Measurements from ENCODE around the gene VPREB3.

The VPREB3 gene

GRCh38 chr22:23782703-23783102 lies 28.5 kb upstream of the VPREB3 start:
- ATAC-seq (no peak), DNase-seq (no peak)

GRCh38 chr22:23782252-23782651 lies 28.0 kb upstream of the VPREB3 start:
- DNase-seq (no peak), ATAC-seq (no peak)

GRCh38 chr22:23781511-23782183 lies 27.4 kb upstream of the VPREB3 start:
- ATAC-seq (no peak), DNase-seq (no peak)

- ATAC-seq, result no peak
Measured at GRCh38 chr22:23781065-23781464, 26.8 kb upstream of the VPREB3 start.

GRCh38 chr22:23780146-23780748 lies 26.0 kb upstream of the VPREB3 start:
- ATAC-seq, result no peak
- DNase-seq, result no peak

More at GRCh38 chr22:23781065-23781464, 26.8 kb upstream of the VPREB3 start:
- DNase-seq, result no peak

- DNase-seq (no peak), ATAC-seq (no peak)
Measured at GRCh38 chr22:23779731-23780130, 25.5 kb upstream of the VPREB3 start.

GRCh38 chr22:23779083-23779482 lies 24.9 kb upstream of the VPREB3 start:
- DNase-seq (no peak), ATAC-seq (no peak)

GRCh38 chr22:23778577-23778900 lies 24.3 kb upstream of the VPREB3 start:
- no peak for DNase-seq

GRCh38 chr22:23777776-23778576 lies 23.8 kb upstream of the VPREB3 start:
- ATAC-seq (no peak), DNase-seq (no peak)

More at GRCh38 chr22:23778577-23778900, 24.3 kb upstream of the VPREB3 start:
- ATAC-seq, result no peak

- ATAC-seq (no peak), DNase-seq (no peak)
Measured at GRCh38 chr22:23775779-23776375, 21.7 kb upstream of the VPREB3 start.

GRCh38 chr22:23774922-23775436 lies 20.8 kb upstream of the VPREB3 start:
- DNase-seq (no peak), ATAC-seq (no peak)

- no peak for DNase-seq
Measured at GRCh38 chr22:23774114-23774921, 20.1 kb upstream of the VPREB3 start.

GRCh38 chr22:23773483-23774113 lies 19.4 kb upstream of the VPREB3 start:
- no peak for ATAC-seq
- DNase-seq, result no peak

More at GRCh38 chr22:23774114-23774921, 20.1 kb upstream of the VPREB3 start:
- no peak for ATAC-seq

- peak; percentile 70 for DNase-seq
Measured at GRCh38 chr22:23772649-23773473, 18.6 kb upstream of the VPREB3 start, which contains the start of gene MMP11. Gene MMP11 (plus strand): TSS chr22:23772849. CDS start chr22:23772871, 22 bp downstream.

GRCh38 chr22:23772315-23772648 lies 18.1 kb upstream of the VPREB3 start:
- no peak for ATAC-seq
- no peak for DNase-seq

More at GRCh38 chr22:23772649-23773473, 18.6 kb upstream of the VPREB3 start, which contains the start of gene MMP11:
- peak; percentile 43 for ATAC-seq

- no peak for ATAC-seq
Measured at GRCh38 chr22:23769321-23769965, 15.2 kb upstream of the VPREB3 start.

GRCh38 chr22:23767673-23768548 lies 13.7 kb upstream of the VPREB3 start, which contains the start of gene CHCHD10:
Gene CHCHD10 (minus strand): TSS chr22:23767972. CDS start chr22:23767874, 98 bp downstream.
- ATAC-seq (peak; percentile 65), DNase-seq (peak; percentile 87)

More at GRCh38 chr22:23769321-23769965, 15.2 kb upstream of the VPREB3 start:
- DNase-seq, result no peak

GRCh38 chr22:23767303-23767672 lies 13.1 kb upstream of the VPREB3 start:
- ATAC-seq, result no peak
- no peak for DNase-seq
